Renal cortex interstitium (tissue), 11 donors: ENCODE measurements around the gene GPR87. TPM values are rescaled to one million over a fixed set of nuclear protein-coding genes. Genes with fewer than 3 reads are reported as not detected.
A peak's percentile ranks its signal among the peaks of the same experiment; 100 is the strongest.

ENCODE experiments used
- DNase-seq, 11 donors: peaks; one replicate each; pipeline ENCODE4 v3.0.0-alpha.2; 2013; ENCODE audit warnings: low read depth in 9 of 11, low spot score in 4 of 11; ENCODE audit errors: extremely low read depth in 1 of 11
- polyA plus RNA-seq, 3 donors: library from polyadenylated mRNA; unstranded; fragments of 120-200 nt; gene quantifications; one replicate each; pipeline ENCODE4 v1.2.1, GENCODE V29; 2013; ENCODE audit not compliant: insufficient read length in 3 of 3

Gene GPR87
- polyA plus RNA-seq, 3 donors: not detected

DNA sequence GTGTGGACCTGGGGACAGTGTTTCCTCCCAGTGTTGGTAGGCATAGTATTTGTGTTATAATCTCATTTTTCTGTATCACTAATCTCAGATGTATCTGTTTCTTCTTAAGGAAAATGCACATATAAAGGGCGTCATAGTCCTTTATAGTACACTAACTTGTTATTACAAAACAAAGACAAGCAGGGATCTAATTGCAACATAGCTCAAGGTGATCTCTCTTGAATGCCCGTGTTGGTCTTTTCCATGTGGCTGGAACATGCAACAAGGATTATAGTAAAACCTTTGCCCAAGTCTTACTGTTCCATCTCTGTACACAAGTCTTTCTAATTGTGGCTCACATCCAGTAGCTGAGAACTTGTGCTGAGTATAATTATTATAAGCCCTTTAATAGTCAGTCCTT, 3.5 kb upstream of the GPR87 start:
- DNase-seq: no peak

DNA sequence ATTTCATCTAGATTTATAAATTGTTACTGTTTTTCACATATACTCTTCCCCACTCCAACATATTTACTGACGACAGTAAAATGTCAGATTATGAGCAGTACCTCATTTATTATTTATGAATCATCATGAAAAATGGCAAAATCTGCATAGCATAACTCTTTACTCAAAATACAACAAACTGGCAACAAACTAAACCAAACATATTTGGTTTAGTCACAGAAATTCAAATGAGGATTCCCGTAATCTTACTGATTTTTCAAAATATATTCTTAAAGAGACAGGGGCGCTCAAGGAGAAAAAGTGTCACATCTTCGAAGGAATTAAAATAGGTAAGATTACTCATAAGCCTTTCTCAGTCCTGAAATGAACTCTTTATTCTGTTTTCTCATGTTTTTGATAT, 3.0 kb upstream of the GPR87 start:
- no peak for DNase-seq

DNA sequence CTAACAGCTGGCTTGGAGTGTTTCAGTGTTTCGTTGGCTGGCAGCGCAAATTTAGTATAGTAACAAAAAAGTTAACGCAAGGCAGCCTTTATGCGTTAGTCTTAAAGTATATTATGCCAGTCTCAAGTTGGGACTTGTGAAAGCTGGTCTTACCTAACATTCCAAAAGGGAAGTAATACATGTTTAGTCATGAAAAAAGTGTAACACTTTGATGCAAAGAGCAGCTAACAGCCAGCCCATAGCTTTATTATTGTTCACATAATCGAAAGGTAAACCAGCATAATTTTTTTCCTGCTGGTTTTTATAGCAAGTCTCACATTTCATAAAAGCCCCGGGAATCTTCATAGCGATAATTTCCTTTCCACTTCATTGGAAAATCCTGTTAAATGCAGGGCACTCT, 2.4 kb upstream of the GPR87 start:
- DNase-seq: no peak

DNA sequence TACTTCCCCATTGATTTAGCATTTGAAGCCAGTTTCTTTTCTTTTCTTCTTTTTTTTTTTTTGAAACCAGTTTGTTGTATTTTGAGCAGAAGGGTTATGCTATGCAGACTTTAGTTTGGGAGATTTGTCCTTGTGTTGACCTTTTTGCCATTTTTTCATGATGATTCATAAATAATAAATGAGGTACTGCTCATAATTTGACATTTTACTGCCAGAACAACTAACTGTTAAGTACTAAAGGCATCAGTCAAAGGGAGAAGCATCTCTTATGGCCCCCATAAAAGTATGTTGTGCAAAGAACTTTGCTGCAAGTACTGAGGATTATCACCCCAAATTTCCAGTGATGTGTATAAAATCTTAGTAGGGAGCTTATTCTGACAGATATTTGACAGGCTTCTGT, 1.7 kb upstream of the GPR87 start:
- DNase-seq: no peak

DNA sequence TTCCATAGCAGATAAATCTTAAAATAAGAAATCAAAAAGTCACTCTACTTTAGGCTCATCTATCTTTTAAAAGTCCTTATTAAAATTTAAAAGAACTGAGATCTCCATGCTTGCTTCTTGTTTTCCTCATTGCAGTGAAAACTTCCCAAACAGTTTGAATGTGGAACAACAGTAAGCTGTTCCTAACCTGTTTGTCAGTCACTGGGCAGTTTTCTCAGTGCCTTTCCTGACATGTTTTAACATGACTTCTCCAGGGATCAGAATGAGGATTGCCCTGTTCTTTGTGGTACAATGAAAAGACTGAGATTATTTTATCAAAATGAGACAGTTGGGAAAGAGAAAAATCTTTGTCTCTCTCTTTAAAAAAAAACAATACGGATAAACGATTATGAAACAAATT, 774 bp downstream of the GPR87 start:
- DNase-seq: no peak

DNA sequence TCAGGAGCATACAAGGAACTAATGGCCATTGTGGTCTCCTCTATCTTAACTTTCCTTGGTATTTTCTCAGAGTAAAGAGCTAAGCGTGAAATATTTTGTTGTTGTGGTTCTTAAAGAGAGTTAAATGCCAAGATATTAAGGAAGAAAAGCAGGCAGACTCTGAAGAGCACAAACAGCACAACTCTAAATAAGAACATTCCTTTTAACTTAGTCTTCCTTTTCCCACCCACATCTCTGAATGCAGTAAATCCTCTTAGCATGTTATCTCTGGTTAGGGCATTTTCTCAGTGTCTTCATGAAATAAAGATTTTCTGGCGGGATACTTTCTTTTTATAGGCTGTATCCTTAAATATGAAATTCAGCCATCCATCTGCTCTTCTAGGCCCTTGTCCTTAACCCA, 1.5 kb downstream of the GPR87 start:
- DNase-seq: no peak

DNA sequence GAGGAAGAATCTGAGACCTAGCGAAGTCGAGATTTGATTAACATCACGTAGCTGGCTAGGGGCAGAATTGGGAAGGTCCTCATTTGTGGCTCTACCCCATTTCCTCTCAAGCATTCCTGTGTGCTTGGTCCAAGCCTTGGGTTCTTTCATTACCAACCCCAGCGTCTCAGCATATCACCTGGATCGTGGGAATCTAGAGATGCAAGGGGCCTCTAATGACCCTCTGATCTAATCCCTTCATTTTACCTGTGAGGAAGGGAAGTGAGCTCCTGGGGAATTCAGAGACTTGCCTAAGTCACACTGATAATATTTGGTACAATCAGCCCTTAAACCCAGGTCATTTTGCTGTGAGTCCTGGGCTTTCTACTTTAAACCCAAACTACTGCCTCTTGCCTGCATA, 2.0 kb downstream of the GPR87 start:
- DNase-seq: no peak

DNA sequence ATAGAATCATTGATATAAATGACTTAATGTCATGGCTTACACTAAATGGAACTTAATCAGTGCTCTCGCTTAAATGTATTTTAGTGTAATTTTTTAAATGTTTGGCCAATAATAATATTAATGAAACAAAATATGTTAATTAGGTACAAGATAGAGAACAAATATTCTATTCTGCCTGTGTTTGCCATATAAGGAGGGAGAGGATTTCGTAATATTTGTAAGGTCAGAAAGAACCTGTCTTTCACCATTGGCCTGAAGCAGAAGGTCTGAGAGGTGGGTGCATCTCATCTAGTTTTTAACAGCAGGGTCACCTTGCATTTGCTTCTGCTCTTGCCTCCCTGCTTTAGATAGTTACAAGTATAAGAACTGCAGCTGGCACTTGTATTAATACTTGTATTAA, 2.5 kb downstream of the GPR87 start:
- DNase-seq: no peak

DNA sequence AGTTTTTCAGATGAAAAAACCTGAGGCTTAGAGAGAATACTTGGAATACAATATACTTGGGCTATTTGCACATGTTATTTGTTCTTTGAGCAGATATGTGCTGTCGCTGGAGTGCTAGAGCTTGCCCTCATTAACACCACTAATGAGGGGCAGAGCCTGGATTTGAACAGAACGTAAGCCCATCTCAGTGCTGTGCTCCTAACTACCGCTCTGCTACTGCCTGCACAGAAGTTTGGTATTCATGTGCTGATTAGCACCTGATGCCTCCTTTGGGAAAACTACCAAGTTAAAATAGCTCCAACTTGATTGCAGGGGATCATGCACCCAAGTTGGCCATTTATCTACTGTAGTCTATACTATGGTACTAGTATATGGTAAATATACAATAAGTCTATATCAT, 3.6 kb downstream of the GPR87 start:
- no peak for DNase-seq

DNA sequence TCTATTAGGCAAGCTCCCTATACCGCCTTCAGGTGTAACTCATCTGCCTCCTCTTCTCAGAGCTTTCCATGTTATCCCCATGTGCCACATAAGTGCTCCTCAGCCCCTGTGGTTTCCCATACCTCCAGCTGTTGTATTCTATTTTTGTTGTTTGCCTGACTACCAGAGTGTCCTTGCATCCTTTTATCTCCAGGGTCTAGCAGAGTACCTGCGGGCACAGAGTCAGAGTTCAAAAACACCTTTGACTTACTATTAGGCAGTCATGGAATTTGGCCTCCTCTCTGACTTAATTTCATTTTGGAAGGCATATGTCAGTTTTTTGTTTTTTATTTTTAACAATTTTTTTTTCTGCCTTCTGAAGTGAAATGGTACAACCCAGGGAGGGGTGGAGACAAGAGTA, 7.1 kb downstream of the GPR87 start:
- DNase-seq: no peak

DNA sequence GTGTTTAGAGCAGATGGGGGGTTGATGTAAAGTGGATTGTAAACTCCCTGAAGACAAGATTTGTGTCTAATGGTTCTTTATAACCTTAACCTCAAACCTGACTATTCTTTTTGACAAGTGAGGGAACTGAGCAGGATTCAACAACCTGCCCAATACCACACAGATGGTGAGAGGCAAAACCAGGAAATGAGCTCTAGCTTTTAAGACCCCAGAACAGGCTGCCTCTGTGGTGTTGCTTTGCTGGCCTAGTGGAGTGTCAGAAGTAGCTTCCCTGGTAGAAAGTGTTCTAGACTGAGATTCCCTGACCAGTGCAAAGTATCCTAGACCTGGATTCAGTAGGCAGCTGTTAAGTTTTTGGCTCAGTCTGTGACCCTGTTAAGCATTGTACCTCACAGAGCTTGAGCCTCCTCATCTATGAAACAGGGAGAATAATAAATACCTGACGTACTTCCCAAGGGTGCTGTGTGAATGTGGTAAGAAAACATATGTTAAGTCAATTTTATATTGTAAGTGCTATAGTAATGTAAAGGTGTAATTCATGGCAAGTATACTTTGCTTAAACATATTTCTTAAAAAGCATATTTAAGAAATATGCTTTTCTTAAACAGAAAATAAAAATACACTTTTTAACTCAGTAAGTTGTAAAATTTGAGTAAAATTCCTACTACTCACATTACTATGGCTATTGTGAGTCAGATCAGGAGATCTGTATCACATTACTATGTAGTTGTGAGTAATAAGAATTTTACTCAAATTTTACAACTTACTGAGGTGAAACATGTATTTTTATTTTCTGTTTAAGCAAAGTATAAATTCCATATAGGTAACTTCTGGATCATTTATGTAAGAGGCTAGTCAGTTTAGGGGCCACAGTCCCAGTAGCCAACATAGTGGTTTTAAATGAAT, 8.8 kb downstream of the GPR87 start:
- no peak for DNase-seq

DNA sequence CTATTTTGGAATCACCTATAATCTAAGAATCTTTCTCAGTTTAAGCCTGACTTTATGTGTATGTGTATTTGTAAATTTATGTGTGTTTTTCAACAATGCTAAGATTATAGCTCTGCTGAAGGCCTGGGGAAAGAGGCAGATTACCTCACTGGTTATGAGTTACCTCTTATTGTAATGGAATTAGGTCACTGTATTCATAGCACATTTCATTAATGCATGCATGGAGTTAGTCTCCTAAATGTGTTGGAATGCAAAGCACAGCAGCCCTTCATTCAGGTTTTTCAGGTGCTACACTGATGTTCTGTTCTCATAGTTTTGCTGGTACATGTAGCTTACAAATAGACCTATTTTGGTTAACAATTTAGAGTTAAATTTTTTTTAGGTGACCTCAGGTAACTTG, 9.5 kb downstream of the GPR87 start:
- DNase-seq: no peak

DNA sequence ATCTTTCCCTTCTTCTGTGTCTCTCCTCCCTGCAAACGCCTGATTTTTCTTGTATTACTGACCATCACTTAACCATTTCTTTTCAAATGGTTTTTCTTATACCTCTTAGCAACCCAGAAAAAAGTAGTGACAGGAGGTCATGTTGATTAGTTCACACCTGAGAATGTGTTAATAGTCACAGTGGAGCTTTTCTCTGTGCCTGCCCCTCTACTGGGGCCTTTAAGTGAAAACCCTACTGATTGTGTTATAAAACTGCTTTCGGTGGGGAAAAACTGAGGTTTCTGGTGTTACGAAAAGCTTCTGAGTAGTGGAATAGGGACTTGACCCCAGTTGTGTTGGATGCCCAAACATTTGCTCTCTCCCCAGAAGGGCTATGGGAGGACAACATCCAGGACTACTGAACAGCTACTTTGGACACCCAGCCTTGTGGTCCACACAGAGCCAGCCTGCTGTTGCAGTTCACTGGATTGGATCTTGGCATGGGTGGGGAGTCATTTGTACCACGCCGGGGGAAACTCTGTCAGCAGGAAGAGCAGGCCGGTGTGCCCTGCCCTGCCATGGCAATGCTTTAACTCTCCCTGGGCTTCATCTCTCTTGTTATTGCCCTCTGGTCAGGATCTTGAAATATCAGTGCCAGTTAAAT, 10.3 kb downstream of the GPR87 start:
- DNase-seq: no peak

DNA sequence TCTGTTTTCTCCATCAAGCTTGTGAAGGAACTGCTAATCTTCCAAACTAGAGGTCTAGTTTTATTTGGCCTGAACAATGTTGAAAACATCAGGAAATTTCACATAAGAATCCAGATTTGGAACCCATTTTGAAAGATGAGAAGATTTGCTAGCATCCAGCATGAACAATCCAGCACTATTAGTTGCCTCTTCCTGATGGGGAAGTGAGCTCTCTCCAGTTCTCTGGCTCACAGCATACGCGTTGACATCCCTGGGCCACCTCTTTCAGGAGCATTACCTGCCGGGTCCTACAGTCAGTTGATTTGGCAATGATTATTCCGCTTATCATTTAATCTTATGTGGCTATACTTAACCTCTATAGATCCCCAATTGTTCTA, 10.9 kb downstream of the GPR87 start:
- DNase-seq: no peak

DNA sequence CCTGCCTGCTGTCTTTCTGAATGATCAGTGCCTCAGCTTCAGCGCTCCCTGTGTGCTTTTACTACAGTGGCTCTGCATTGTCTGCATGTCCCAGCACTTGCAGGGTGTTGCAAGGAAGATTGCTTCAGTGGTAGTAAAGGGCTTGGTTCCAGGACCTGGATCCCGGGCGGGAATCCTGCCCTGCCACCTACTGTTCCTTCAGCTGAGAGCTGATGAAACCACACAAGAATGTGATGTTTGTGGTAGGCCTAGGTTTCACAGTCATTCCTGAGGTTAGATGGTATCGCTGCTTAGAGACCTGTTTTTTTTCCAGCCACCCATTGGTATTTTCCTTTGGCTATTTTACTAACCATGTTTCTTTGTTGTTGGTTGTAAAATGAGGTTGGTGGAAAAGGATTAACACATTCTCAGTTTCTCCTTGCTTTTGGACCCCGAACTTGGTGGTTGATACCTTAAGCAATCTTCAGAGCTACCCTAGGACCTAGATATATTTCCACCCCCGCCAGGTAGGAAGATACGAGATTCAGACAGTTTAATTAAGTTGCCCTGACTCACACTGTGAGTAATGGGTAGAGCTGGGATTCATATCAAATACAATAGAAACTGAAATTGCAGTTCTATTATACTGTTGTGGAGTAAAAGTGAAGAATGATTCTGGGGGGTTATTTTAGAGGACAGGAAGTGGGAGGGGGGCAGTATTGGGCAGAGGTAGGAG, 11.4 kb downstream of the GPR87 start:
- peak in 1 of 11 donors; percentile 5 for DNase-seq

DNA sequence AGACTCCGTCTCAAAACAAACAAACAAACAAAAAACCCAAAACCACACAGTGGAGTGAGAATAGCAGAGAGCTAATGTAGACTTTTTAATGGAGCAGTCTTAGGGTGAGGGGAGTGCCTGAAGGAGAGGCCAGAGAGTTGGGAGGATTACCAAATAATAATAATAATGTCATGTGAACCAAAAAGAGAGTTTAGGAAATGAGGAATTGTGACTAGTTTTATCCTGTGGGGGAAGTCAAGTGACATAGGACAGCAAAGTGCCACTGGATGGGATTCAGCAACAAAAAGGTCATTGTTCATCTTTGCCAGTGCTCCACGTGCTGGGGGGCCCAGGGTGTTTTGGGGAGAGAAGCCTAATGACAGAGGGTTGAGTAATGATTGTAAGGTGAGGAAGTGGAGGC, 12.9 kb downstream of the GPR87 start:
- DNase-seq: no peak

DNA sequence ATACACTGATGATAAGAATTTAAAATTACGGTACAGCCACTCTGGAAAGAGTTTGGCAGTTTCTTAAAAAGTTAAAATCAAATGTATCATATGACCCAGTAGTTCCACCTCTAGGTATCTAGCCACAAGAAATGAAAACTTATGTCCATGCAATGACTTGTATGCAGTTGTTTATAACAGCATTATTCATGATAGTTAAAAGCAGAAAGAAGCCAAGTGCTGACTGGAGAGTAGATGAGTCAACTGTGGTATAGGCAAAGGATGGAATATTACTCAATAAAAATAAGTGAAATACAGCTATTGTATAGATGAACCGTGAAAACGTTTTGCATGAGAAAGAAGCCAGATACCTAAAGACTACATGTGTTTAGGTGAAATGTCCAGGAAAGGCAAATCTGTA, 14.8 kb downstream of the GPR87 start:
- DNase-seq: no peak

DNA sequence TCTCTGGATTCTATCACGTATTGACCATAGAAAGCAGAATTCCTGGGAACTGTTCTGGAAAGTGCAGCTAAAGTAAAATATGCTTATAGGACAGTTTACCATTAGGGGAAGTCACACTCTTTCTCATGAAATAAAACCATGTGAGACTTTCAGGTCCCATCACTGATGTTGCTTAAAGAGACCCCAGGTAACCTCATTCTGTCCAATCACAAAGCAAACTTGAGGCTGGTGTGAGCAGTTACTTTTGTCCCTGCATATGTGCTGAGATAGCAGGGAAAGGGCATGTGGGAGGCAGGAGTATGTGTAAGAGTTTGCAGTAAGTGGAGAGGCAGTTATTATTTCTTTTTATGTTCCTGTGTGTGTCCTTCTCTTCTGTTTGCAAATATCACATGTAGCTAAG, 16.1 kb downstream of the GPR87 start:
- DNase-seq: no peak

DNA sequence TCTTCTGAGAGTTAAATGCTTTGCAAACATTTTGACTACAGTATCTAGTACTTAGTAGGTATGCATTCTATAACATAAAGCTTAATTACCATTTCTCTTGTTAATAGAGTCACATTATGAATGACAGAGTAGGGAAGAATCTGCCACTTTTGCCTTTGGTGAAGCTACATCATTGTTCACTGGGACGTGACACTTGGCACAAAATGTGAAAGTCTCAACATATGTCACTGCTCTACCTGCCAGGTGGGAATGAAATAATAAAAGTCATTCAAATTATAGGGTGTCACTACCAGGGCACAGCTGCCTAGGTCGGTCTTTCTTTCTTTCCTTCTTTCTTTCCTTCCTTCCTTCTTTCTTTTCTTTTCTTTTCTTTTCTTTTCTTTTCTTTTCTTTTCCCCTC, 17.6 kb downstream of the GPR87 start:
- DNase-seq: no peak

DNA sequence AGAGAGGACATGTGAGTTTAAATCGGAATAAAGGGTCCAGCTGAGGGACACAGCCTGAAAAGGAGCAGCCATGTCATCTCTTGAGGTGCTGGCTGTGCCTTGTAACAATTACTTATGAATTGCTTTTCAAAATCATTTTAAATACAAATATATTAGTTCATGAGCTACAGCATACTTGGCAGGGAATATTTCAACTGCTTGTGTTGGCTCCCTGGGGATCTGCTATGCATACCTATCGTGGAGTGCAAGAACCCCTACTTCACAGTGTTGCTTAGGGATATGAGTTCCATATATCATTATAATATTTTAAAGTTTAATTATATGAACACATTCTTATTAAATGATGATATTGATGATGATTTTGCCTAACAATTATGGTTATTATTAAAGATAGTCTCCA, 19.2 kb downstream of the GPR87 start:
- DNase-seq: no peak
